HG02571 (cell line): ENCODE measurements around the gene MRC2.

ENCODE experiments used
- ATAC-seq: cut with Tn5 transposase; IDR thresholded peaks from one replicate; pipeline ENCODE4 v1.9.1; 2021; ENCODE audit warnings: mild to moderate bottlenecking, moderate library complexity; ENCODE audit not compliant: unreplicated experiment

MRC2 gene

GRCh38 chr17:62658136-62658920 lies 30.9 kb downstream of the MRC2 start:
- ATAC-seq = no peak

- ATAC-seq = no peak
These were observed 33.2 kb downstream of the MRC2 start for GRCh38 chr17:62660629-62661118.

- ATAC-seq = no peak
These were observed 33.9 kb downstream of the MRC2 start for GRCh38 chr17:62661337-62661736.

GRCh38 chr17:62662855-62663254 lies 35.4 kb downstream of the MRC2 start:
- no peak for ATAC-seq

GRCh38 chr17:62663304-62663703 lies 35.8 kb downstream of the MRC2 start:
- ATAC-seq = no peak

GRCh38 chr17:62664336-62665120 lies 37.1 kb downstream of the MRC2 start:
- no peak for ATAC-seq

GRCh38 chr17:62665599-62665998 lies 38.1 kb downstream of the MRC2 start:
- ATAC-seq = no peak

- ATAC-seq = no peak
These were observed 38.8 kb downstream of the MRC2 start for GRCh38 chr17:62666061-62666800.

- ATAC-seq = no peak
These were observed 39.5 kb downstream of the MRC2 start for GRCh38 chr17:62666801-62667591.

GRCh38 chr17:62668091-62668804 lies 40.8 kb downstream of the MRC2 start:
- no peak for ATAC-seq

- ATAC-seq = no peak
These were observed 42.8 kb downstream of the MRC2 start for GRCh38 chr17:62670202-62670821.

- ATAC-seq = no peak
These were observed 44.1 kb downstream of the MRC2 start for GRCh38 chr17:62671553-62671952.

GRCh38 chr17:62672957-62673356 lies 45.5 kb downstream of the MRC2 start:
- ATAC-seq = no peak

- no peak for ATAC-seq
These were observed 46.3 kb downstream of the MRC2 start for GRCh38 chr17:62673614-62674362.

- ATAC-seq = no peak
These were observed 46.9 kb downstream of the MRC2 start for GRCh38 chr17:62674363-62674739.

- ATAC-seq = no peak
These were observed 47.4 kb downstream of the MRC2 start for GRCh38 chr17:62674841-62675240.

- ATAC-seq = no peak
These were observed 47.8 kb downstream of the MRC2 start for GRCh38 chr17:62675260-62675659.

GRCh38 chr17:62675701-62676100 lies 48.2 kb downstream of the MRC2 start:
- no peak for ATAC-seq
